Keratinocyte (primary cell): ENCODE data around the gene MND1. TPM values are rescaled to one million over a fixed set of nuclear protein-coding genes. Genes with fewer than 3 reads are reported as not detected.

Source experiments
- DNase-seq: peaks from one replicate; pipeline ENCODE4 v3.0.0-alpha.2; 2011; ENCODE audit warnings: low read depth, missing footprints, low spot score
- FAIRE-seq: peaks from 2 replicates; lab custom pipeline; 2011; peaks lifted over from hg19 to GRCh38; lab: Jason Lieb, UNC
- H2AFZ ChIP-seq: 2 replicates; pipeline ENCODE4 v1.6.0; 2012; ENCODE audit warnings: low read length, control low read depth, inconsistent platforms; ENCODE audit not compliant: control insufficient read depth
- H3K27ac ChIP-seq: 2 replicates; pipeline ENCODE4 v1.5.1; 2011; ENCODE audit warnings: low read length; ENCODE audit not compliant: control insufficient read depth, insufficient read depth
- H3K27me3 ChIP-seq: 3 replicates; pipeline ENCODE4 v1.6.0; 2011; ENCODE audit warnings: low read length; ENCODE audit not compliant: control insufficient read depth, insufficient read depth; ENCODE audit errors: extremely low read depth
- H3K36me3 ChIP-seq, 2 experiments: 2 replicates in 1 of 2; 3 replicates in 1 of 2; pipeline ENCODE4 v1.5.1; 2011; ENCODE audit warnings: low read length in 2 of 2, mild to moderate bottlenecking in 1 of 2; ENCODE audit not compliant: control insufficient read depth in 2 of 2, insufficient read depth in 2 of 2; ENCODE audit errors: extremely low read depth in 1 of 2
- H3K4me1 ChIP-seq: 3 replicates; pipeline ENCODE4 v1.5.1; 2011; ENCODE audit warnings: low read length; ENCODE audit not compliant: control insufficient read depth, insufficient read depth; ENCODE audit errors: extremely low read depth
- H3K4me2 ChIP-seq: 3 replicates; pipeline ENCODE4 v1.6.0; 2011; ENCODE audit warnings: low read depth, low read length; ENCODE audit not compliant: control insufficient read depth, insufficient read depth; ENCODE audit errors: extremely low read depth
- H3K4me3 ChIP-seq, 3 experiments: fragments of 200-600 bp in 1 of 3; sonication (generic) in 1 of 3; 2 replicates in 2 of 3; 3 replicates in 1 of 3; pipeline ENCODE4 v1.5.1; 2011 to 2016; ENCODE audit warnings: low read length in 3 of 3, mild to moderate bottlenecking in 3 of 3, control low read depth in 2 of 3, inconsistent platforms in 1 of 3, low read depth in 1 of 3, mixed read lengths in 1 of 3, mixed run types in 1 of 3, moderate library complexity in 1 of 3; ENCODE audit not compliant: control insufficient read depth in 2 of 3, insufficient read depth in 2 of 3; ENCODE audit errors: extremely low read depth in 1 of 3
- H3K79me2 ChIP-seq: 2 replicates; pipeline ENCODE4 v1.6.0; 2012; ENCODE audit warnings: low read length; ENCODE audit not compliant: control insufficient read depth, insufficient read depth
- H3K9ac ChIP-seq: 3 replicates; pipeline ENCODE4 v1.6.0; 2011; ENCODE audit warnings: low read length; ENCODE audit not compliant: control insufficient read depth, insufficient read depth; ENCODE audit errors: extremely low read depth
- H3K9me1 ChIP-seq: 3 replicates; pipeline ENCODE4 v1.6.0; 2011; ENCODE audit warnings: low read length; ENCODE audit not compliant: control insufficient read depth, insufficient read depth; ENCODE audit errors: extremely low read depth
- H3K9me3 ChIP-seq: 2 replicates; pipeline ENCODE4 v1.5.1; 2012; ENCODE audit warnings: low read depth, low read length; ENCODE audit not compliant: control insufficient read depth
- H4K20me1 ChIP-seq: 3 replicates; pipeline ENCODE4 v1.6.0; 2011; ENCODE audit warnings: low read length; ENCODE audit not compliant: control insufficient read depth, insufficient read depth; ENCODE audit errors: extremely low read depth
- CTCF ChIP-seq, 3 experiments: IDR thresholded peaks in 1 of 3; conservative IDR thresholded peaks in 1 of 3; optimal IDR thresholded peaks in 1 of 3; 2 replicates in 2 of 3; 3 replicates in 1 of 3; pipeline versions ENCODE3 to v1.5.1; 2011; ENCODE audit warnings: low read length in 3 of 3, mild to moderate bottlenecking in 3 of 3, moderate library complexity in 2 of 3, control low read depth in 1 of 3, inconsistent platforms in 1 of 3; ENCODE audit not compliant: insufficient read depth in 2 of 3; ENCODE audit errors: extremely low read depth in 1 of 3
- EZH2 ChIP-seq: IDR thresholded peaks from one replicate; pipeline ENCODE4 v1.6.1; 2012; ENCODE audit warnings: inconsistent platforms, mild to moderate bottlenecking, low read length, moderate library complexity
- dilution Hi-C: fragments of 300-500 bp; cut with MboI; formaldehyde crosslinking; loops from one replicate; pipeline ENCODE4 v1.7.0; 2020; ENCODE audit warnings: low sequenced_read_pairs; ENCODE audit not compliant: extremely low pct_ligation_motif_present
- polyA plus RNA-seq, 5 experiments: library from polyadenylated mRNA; depleted of rRNA in 3 of 5; stranded (reverse) in 3 of 5; stranded (forward) in 1 of 5; unstranded in 1 of 5; fragments of >200 nt; gene quantifications; 1 replicate in 1 of 5; 2 replicates in 3 of 5; 3 replicates in 1 of 5; pipeline versions ENCODE4 v1.2.1 to v1.2.3, GENCODE V29; 2011 to 2012; ENCODE audit warnings: missing spikeins in 2 of 5, low read depth in 1 of 5, low replicate concordance in 1 of 5

The MND1 gene
- polyA plus RNA-seq, 1 donor (not counting 4 experiments of a cell fraction or from before 2014, with no cell fraction given), result 4.9 TPM

GRCh38 chr4:153362184-153362583, 17.7 kb downstream of the MND1 start:
- Histone ChIP-seq H3K27me3 (no peaks in the 10 kb centered on the region), H4K20me1 (no peaks in the 10 kb centered on the region), H3K4me1 (no peaks in the 10 kb centered on the region), H2AFZ (no peak overlapping the region), H3K36me3 (peaks cover 0 to 4% of the 10 kb centered on the region in 2 experiments), H3K4me2 (no peak overlapping the region), H3K9ac (no peak overlapping the region), H3K79me2 (no peaks in the 10 kb centered on the region), H3K27ac (no peak overlapping the region), H3K9me3 (no peaks in the 10 kb centered on the region), H3K9me1 (no peaks in the 10 kb centered on the region), H3K4me3 (no peak overlapping the region)
- TF ChIP-seq CTCF (optimal IDR thresholded peaks at IDR 0.05 in 1 of 3, IDR thresholded peaks at IDR 0.05 in 1 of 3, conservative IDR thresholded peaks at IDR 0.05 in 1 of 3; ENCODE audit: extremely low read depth in 1 of 3, insufficient read depth in 2 of 3, low read length in 3 of 3), result no peak
- no peak for TF ChIP-seq EZH2
- DNase-seq (no peak), FAIRE-seq (no peak)
- dilution Hi-C loops, result no loop called here

GRCh38 chr4:153364061-153364460, 19.6 kb downstream of the MND1 start:
- dilution Hi-C loops, result no loop called here
- no peak for FAIRE-seq
- no peak overlapping the region for H3K9ac ChIP-seq

More at GRCh38 chr4:153364061-153364460, 19.6 kb downstream of the MND1 start:
- no peak for DNase-seq
- H3K79me2 ChIP-seq, result no peaks in the 10 kb centered on the region
- TF ChIP-seq EZH2 (no peak), CTCF (optimal IDR thresholded peaks at IDR 0.05 in 1 of 3, IDR thresholded peaks at IDR 0.05 in 1 of 3, conservative IDR thresholded peaks at IDR 0.05 in 1 of 3; ENCODE audit: extremely low read depth in 1 of 3, insufficient read depth in 2 of 3, low read length in 3 of 3) (no peak)
- no peaks in the 10 kb centered on the region for H4K20me1 ChIP-seq
- H2AFZ ChIP-seq, result no peak overlapping the region
- no peaks in the 10 kb centered on the region for H3K9me1 ChIP-seq
- no peak overlapping the region for H3K27ac ChIP-seq
- H3K27me3 ChIP-seq, result no peaks in the 10 kb centered on the region
- H3K9me3 ChIP-seq, result no peaks in the 10 kb centered on the region
- peaks cover 0 to 4% of the 10 kb centered on the region in 2 experiments for H3K36me3 ChIP-seq
- no peak overlapping the region for H3K4me2 ChIP-seq
- H3K4me3 ChIP-seq, result no peak overlapping the region
- no peaks in the 10 kb centered on the region for H3K4me1 ChIP-seq
